A673 (cell line): ENCODE data around the gene PARD3. TPM values are rescaled to one million over a fixed set of nuclear protein-coding genes. Genes with fewer than 3 reads are reported as not detected.

Experiments
- BruUV-seq: library from RNA; stranded (reverse); fragments of 400-500 nt; replicated peaks from 2 replicates; lab custom pipeline; 2021; lab: Mats Ljungman, UMichigan
- CTCF ChIA-PET: fragments of 300-600 bp; sonication (Branson Sonifier 250); formaldehyde crosslinking; loops from one replicate; lab custom pipeline; 2022; ENCODE audit warnings: antibody characterized with exemption; lab: Charles Lee
- POLR2A ChIA-PET: fragments of 300-600 bp; sonication (Branson Sonifier 250); formaldehyde crosslinking; loops from one replicate; lab custom pipeline; 2022; ENCODE audit warnings: antibody characterized with exemption; ENCODE audit not compliant: low non-redundant PET; lab: Charles Lee
- DNase-seq: peaks from one replicate; pipeline ENCODE4 v3.0.0-alpha.2; 2015; ENCODE audit warnings: low spot score
- H3K27ac ChIP-seq: fragments of 200-600 bp; sonication (generic); 2 replicates; pipeline ENCODE4 v1.5.1; 2016; ENCODE audit warnings: mixed run types, low read depth, mild to moderate bottlenecking, mixed read lengths, antibody characterized with exemption, low read length; ENCODE audit not compliant: poor library complexity, severe bottlenecking
- H3K27me3 ChIP-seq: fragments of 200-600 bp; sonication (generic); replicated peaks from 2 replicates; pipeline ENCODE4 v1.6.1; 2017; ENCODE audit warnings: mixed run types, low read depth, mild to moderate bottlenecking, mixed read lengths, antibody characterized with exemption, low read length; ENCODE audit not compliant: insufficient read depth, poor library complexity
- H3K36me3 ChIP-seq: fragments of 200-600 bp; sonication (generic); 2 replicates; pipeline ENCODE4 v1.6.1; 2016; ENCODE audit warnings: mixed run types, mild to moderate bottlenecking, mixed read lengths, antibody characterized with exemption, low read length; ENCODE audit not compliant: insufficient read depth, poor library complexity, severe bottlenecking
- H3K4me1 ChIP-seq: fragments of 200-600 bp; sonication (generic); 2 replicates; pipeline ENCODE4 v1.6.1; 2017; ENCODE audit warnings: mixed run types, mild to moderate bottlenecking, mixed read lengths, antibody characterized with exemption, low read length; ENCODE audit not compliant: insufficient read depth, poor library complexity, severe bottlenecking
- H3K4me3 ChIP-seq: fragments of 200-600 bp; sonication (generic); 2 replicates; pipeline ENCODE4 v1.5.1; 2016; ENCODE audit warnings: low read depth, mixed run types, mild to moderate bottlenecking, mixed read lengths, low read length; ENCODE audit not compliant: poor library complexity, severe bottlenecking
- H3K9me3 ChIP-seq: fragments of 200-600 bp; sonication (generic); 2 replicates; pipeline ENCODE4 v1.6.1; 2016; ENCODE audit warnings: mixed run types, low read depth, mild to moderate bottlenecking, mixed read lengths, antibody characterized with exemption, low read length; ENCODE audit not compliant: poor library complexity, severe bottlenecking
- EZH2 ChIP-seq: fragments of 200-600 bp; sonication (generic); IDR thresholded peaks from 2 replicates; pipeline ENCODE4 v1.6.1; 2017; ENCODE audit warnings: borderline replicate concordance, low read depth, mild to moderate bottlenecking, mixed read lengths, antibody characterized with exemption, low read length; ENCODE audit not compliant: poor library complexity, severe bottlenecking
- intact Hi-C: fragments of 100-400 bp; cut with micrococcal nuclease; formaldehyde crosslinking; loops from one replicate; pipeline ENCODE4 v1.10.0; 2022; ENCODE audit not compliant: unreplicated experiment
- total RNA-seq: library from RNA; stranded (reverse); gene quantifications from 2 replicates; pipeline ENCODE4 v1.2.3, GENCODE V29; 2021
- TF ChIP-seq, protein P1 (sequence below): fragments of 300-800, 200-600 bp; sonication (generic); conservative IDR thresholded peaks from 2 replicates; pipeline ENCODE4 v1.5.1; 2017; ENCODE audit warnings: low read depth, mild to moderate bottlenecking, antibody characterized with exemption, low read length, moderate library complexity, mixed read lengths

PARD3 gene
- total RNA-seq, 1 experiment from 2014 or later, result 28.0 TPM

DNA sequence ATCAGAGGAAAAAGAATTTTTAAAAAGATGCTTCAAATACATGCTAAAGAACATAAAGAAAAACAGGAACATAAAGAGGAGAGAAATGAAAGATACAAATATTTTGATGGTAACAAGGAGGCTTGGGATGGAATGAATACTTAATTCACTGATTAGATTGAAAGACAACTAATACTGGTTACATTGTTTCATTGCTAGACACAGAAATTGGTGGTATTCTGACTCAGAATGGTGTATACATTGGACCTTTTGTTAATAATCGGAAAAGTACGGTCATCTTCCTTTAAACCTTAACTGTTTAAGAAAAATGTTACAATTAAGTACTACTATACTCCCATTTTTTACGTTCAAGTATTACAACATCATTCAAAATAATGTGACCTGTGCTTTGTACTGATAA lies 567.5 kb downstream of the PARD3 start:
- Histone ChIP-seq H3K27me3 (no peaks in the 10 kb centered on the region), H3K9me3 (no peaks in the 10 kb centered on the region), H3K4me1 (no peaks in the 10 kb centered on the region), H3K36me3 (no peaks in the 10 kb centered on the region), H3K27ac (no peak overlapping the region), H3K4me3 (no peak overlapping the region)
- intact Hi-C loops, result no loop called here
- BruUV-seq, result no TSS peak
- ChIA-PET POLR2A (no interaction called here), CTCF (no interaction called here)
- TF ChIP-seq, protein P1, sequence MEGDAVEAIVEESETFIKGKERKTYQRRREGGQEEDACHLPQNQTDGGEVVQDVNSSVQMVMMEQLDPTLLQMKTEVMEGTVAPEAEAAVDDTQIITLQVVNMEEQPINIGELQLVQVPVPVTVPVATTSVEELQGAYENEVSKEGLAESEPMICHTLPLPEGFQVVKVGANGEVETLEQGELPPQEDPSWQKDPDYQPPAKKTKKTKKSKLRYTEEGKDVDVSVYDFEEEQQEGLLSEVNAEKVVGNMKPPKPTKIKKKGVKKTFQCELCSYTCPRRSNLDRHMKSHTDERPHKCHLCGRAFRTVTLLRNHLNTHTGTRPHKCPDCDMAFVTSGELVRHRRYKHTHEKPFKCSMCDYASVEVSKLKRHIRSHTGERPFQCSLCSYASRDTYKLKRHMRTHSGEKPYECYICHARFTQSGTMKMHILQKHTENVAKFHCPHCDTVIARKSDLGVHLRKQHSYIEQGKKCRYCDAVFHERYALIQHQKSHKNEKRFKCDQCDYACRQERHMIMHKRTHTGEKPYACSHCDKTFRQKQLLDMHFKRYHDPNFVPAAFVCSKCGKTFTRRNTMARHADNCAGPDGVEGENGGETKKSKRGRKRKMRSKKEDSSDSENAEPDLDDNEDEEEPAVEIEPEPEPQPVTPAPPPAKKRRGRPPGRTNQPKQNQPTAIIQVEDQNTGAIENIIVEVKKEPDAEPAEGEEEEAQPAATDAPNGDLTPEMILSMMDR, result no peak
- DNase-seq, result no peak

DNA sequence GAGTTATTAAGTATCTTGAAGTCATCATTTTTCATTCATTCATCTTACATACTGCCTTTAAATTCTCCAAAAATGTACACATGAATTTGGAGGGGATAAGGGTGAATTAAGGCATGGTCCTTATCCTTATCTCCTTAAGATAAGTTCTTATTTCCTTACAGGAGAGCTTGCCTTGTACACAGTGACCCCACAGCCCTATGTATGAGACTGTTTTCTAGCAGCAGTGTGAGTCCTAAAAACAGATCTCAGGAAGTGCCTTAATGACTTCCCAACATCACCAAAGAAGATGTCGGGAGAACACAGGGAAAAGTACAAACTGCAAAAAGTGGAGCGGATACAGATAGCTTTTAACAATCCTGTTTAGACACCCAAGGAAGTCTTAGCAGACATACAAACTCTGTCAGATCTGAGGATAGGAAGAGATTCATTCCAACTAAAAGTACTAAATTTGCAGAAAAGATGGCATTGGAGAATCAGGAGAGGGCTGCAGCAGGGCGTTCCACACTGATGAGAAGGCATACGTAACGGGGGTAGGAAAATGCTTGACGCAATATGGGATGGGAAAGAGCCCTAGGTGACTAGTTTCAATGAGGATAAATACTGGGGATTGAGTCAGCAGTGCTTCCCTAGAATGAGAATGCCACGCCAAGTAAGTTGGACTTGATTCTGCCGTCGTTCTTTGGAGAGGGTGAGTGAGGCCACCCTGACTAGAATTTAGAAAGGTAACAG lies 570.2 kb downstream of the PARD3 start:
- intact Hi-C loops, result no loop called here
- Histone ChIP-seq H3K9me3 (no peaks in the 10 kb centered on the region), H3K36me3 (no peaks in the 10 kb centered on the region), H3K4me1 (no peaks in the 10 kb centered on the region), H3K4me3 (no peak overlapping the region), H3K27me3 (no peaks in the 10 kb centered on the region), H3K27ac (no peak overlapping the region)
- ChIA-PET POLR2A (no interaction called here), CTCF (no interaction called here)
- TF ChIP-seq, protein P1, result no peak
- no peak for TF ChIP-seq EZH2
- no TSS peak for BruUV-seq
- no peak for DNase-seq

DNA sequence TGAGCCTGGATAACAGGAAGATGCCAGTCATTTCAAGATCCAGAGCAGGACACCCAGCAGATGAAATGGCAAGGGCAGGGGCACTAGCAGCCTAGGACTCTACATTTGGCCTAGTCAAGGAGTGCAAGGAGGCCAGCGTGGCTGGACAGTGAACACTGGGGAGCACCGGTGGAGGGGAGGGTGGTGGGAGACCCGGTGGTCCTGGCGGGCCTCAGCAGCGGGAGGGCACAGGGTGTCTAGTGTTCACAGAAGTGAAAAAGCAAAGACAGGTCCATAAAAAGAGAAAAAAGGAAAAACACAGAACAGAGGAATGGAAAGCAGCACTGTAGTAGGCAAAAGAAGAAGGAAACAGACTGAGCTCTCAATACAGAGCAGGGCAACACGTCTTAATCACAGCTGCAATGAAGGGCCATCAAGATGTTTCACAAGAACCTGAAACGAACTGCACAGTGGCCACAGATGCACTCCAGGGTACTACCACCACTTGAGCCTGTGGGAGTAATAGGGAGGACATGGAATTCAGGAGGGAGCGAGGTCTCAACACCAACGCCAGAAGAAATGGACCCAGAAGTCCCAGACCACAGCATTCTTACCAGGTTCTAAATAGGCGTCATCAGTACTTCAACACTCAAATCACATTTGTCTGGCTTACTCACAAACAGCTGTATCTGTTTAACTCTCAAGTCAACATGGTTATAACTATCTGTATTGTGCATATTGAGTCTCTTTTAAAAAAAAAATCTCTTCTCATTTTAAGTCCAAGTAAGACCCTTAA lies 573.7 kb downstream of the PARD3 start:
- Histone ChIP-seq H3K9me3 (no peaks in the 10 kb centered on the region), H3K27ac (no peak overlapping the region), H3K4me3 (no peak overlapping the region), H3K36me3 (no peaks in the 10 kb centered on the region), H3K4me1 (peaks cover 10% of the 10 kb centered on the region), H3K27me3 (no peaks in the 10 kb centered on the region)
- no peak for TF ChIP-seq EZH2
- TF ChIP-seq, protein P1, result no peak
- ChIA-PET CTCF (no interaction called here), POLR2A (no interaction called here)
- intact Hi-C loops, result no loop called here
- DNase-seq, result no peak
- no TSS peak for BruUV-seq
